GM18861 (cell line): ENCODE measurements around the gene SP6.

ENCODE experiments used
- ATAC-seq: cut with Tn5 transposase; IDR thresholded peaks from one replicate; pipeline ENCODE4 v1.9.1; 2021; ENCODE audit not compliant: unreplicated experiment

SP6 gene

GRCh38 chr17:47813512-47814031, 37.4 kb downstream of the SP6 start:
- no peak for ATAC-seq

DNA sequence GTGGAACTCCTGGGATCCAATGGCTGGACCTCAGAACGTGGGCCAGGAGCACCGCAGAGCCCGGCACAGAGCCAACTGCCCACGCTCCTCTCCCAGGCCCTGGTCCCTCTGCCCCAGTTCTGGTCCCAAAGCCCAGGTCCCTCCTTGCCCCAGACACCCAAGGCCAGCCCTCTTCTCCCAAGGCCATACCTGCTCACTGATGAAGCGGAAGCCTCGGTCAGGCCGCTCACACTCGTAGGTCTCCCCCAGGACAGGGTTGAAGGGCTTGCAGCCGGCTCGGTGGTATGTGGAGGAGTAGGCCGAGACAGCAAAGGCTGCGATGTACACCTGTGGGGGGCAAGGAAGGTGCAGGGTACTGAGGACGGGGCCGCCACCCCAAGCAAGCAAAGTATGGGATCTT, 37.9 kb downstream of the SP6 start:
- no peak for ATAC-seq

DNA sequence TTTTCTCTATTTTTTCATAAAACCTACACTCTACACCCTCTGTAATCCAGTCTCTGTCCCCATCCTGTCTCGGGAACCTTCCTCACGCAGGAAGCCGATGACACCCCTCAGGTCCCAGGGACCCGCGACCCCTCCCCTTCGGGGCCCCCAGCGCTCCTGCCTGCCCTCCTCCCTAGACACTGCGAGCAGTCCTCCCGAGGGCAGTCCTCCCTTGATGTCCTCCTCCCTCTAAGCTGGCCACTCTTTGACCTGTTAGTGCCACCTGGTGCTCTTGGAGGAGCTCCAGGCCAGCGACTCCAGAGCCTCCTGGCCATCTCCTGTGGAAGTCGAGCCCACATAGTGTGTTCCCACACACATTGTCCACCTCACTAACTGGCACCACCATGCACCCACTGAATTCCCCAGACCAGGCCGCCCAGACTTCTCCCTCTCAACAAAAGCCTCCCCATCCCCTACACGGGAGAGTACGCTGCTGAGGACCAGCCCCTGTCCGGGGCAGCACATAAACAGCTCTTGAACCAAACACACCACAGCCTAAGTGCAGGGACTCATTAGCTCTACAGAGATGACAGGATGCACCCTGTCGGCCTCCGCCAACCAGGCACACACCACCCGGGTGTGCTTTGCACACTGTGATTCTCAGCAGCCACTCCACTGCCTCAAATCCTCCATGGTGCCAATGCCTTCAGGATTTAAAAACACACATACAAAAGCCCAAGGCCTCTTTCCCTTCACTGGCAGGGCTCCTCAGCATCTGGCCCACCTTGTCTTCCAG, 38.6 kb downstream of the SP6 start:
- ATAC-seq, result no peak

DNA sequence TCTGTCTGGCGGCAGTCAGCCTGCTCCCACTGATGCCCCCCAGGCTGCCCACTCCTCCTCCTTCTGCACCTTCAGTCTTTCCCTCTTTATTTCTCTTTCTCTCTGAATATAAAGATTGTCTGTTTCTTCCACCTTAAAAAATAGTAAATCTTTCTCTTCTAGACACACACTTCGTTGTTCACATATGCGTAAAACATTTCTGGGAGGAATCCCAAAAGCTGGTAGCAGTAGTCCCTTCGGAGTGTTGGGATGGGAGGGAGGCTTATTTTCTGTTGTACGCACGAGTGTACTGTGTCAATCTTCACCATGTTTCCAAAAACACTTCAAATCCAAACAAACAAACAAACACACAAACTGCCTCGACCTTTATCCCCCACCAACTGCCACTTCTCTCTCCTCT, 39.3 kb downstream of the SP6 start:
- ATAC-seq, result no peak

DNA sequence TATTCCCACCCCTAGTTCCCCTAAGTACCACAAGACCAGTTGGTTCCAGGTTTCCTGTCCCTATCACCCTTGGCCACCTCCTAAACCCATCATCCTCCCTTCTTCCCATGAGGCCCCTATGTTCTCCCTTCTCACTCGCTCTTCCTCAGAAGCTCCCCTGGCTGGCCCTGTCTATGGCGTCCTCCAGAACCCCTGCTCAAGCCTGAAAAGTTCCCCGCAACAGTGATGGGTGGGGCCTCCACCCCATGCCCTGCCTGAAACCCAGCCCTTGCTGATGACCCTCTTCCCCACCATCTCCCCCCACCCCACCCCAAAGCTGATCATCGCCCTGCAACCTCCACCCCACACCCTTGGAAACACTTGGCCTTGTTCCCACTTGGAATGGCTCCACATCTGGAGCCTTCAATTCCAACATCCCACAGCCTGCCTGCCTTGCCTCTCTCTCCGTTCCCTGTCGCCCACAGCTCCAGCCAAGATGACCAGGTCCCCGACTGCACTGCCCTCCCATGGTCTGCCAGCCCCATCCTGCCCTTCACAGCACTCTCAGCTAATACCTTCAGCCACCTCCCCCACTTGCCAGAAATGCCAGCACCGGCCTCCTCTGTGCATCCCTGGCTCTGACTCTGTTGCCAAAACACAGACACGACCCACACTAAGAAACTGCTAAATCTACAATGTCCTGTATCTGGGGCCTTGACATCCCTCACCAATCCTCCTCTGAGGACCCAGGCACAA, 39.9 kb downstream of the SP6 start:
- no peak for ATAC-seq

DNA sequence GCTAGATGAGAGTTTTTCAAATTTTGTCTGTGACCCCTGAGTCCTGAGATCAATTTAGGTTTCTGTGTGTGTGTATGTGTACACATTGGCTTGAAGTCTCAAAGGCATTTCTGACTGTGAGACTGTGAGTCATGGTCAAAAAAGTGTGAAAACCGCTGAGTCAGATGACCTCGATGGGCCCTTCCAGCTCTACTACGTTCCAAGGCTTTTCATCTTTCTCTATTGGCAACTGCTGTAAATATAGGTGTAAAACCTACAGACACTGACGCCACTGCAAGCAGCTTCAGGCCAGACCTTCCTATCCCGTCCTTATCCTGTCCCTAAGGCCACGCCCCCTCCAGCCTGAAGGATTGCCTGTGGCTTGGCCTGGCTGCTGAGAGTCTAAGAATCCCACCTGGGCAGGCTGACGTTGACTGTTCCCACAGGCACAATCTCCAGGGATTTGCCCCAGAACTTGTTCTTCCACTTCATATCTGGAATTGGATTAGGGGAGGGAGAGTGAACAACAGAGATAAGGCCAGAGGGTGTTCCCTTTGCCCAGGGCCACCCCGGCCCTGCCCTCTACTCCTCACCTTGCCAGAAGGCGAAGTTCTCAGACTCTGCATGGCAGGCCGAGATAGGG, 40.7 kb downstream of the SP6 start:
- no peak for ATAC-seq

DNA sequence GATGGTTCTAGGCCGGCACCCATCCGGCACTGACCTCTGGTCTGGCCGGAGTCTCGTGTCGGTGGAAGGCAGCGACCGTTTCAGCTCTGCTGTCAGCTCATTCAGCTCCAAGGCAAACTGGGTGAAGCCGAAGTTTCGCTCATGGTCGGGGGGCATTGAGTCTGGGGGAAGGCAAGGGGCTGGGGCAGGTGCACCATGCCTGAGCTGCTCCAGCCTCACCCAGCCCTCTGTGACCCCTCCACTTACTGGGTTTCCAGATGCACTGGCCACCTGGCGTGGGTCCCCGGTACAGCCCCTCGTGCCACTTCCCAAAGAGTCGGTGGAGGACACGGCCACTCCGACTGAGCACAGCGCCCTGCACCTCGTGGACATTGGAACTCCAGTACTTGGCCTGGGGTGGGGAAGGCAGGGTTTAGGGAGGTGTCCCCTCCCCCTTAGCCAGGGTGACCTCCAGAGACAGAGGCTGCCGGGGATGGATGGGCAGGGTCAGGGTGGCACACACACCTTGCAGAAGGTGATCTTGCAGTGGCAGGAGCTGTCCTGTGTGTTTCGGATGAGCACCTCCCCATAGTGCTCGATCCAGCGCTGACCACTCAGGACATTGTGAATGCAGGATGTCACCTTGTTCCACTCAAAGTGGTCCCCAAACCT, 42.0 kb downstream of the SP6 start:
- no peak for ATAC-seq

- ATAC-seq, result no peak
Measured at GRCh38 chr17:47808036-47808829, 42.7 kb downstream of the SP6 start.

GRCh38 chr17:47807421-47807820, 43.5 kb downstream of the SP6 start:
- no peak for ATAC-seq

- no peak for ATAC-seq
Measured at GRCh38 chr17:47806913-47807255, 44.1 kb downstream of the SP6 start.

DNA sequence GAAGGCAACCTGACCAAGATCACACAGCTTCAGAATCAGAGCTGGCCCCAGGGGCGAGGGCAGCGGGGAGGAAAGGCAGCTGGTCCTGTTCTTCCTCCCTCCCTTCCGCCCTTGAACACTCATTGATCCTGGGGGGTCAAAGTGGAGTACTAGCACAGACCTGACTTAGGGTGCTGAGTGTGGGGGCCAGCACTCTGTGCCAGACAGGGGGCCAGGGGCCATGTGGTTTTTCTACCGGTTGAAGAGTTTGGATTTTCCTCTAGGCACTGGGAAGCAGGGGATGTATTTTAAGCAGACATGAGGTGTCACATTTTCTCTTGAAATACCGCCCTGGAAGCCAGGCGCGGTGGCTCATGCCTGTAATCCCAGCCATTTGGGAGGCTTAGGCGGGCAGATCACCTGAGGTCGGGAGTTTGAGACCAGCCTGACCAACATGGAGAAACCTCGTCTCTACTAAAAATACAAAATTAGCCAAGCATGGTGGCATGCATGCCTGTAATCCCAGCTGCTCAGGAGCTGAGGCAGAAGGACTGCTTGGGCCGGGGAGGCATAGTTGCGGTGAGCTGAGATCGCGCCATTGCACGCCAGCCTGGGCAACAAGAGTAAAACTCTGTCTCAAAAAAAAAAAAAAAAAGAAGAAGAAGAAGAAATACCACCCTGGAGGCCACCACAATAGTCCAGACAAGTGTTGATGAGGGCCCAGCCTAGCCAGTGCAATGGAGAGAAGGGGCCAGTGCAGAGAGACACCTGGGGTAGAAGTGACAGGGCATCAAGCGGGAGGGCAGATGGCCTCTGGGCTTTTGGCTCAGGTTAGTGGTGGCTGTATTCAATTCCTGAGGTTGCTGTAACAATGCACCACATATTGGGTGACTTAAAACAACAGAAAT, 44.7 kb downstream of the SP6 start:
- no peak for ATAC-seq

DNA sequence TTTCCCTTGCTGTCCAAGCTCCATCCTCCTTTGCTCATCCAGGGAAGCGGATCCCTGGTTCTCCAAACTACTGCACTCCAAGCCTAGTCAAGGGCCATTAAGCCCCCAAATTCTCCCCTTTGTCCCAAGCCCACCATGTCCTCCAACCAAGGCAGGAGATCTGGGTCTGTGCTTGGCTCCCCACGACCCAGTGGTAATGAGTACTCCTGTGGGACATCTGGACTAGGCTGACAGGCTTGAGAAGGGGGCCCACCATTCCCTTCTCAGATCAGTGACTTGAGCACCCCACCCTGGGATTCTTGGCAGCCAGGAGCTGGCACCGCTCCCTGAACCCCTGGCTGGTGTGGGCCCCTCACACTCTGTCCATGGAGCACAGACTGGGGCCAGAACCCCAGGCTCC, 46.5 kb downstream of the SP6 start:
- no peak for ATAC-seq

DNA sequence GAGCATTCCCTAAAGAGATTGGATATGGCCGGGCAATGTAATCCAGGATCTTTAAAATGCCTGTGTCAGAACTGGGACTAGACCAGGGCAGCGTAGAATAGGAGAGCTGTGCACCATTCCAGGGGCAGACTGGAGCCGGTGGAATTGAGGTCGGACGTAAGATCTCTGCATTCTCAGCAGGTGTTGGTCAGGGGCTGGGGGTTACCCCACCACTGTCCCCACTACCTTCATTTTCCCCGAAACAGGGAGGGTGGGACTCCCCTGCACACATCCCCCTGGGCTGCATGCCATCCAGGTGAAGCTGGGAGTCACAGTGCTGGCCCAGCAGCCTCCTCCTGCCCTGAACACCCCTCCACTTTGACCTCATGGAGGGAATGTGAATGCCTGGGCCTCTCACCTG, 47.2 kb downstream of the SP6 start:
- ATAC-seq, result no peak

DNA sequence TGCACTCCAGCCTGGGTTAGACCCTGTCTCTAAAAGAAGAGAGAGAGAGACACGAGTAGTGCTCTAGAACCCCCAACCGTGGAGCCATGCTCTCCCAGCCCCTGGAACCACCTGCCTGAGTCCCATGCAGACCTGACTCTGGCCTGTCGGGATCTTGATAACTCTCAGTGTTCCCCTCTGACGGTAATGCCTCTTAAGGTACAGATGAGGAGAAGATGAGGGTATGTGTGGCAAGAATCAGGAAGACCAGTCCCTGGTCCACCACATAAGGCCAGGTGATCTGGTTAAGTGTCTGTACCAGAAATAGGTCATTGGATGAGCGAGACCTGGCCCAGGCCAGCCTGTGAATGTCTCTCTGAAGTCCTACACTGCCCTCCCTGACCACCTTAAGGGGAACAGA, 47.8 kb downstream of the SP6 start:
- no peak for ATAC-seq

GRCh38 chr17:47802341-47803022, 48.5 kb downstream of the SP6 start:
- no peak for ATAC-seq

GRCh38 chr17:47801906-47802305, 49.1 kb downstream of the SP6 start:
- ATAC-seq, result no peak

- no peak for ATAC-seq
Measured at GRCh38 chr17:47801176-47801765, 49.7 kb downstream of the SP6 start.

DNA sequence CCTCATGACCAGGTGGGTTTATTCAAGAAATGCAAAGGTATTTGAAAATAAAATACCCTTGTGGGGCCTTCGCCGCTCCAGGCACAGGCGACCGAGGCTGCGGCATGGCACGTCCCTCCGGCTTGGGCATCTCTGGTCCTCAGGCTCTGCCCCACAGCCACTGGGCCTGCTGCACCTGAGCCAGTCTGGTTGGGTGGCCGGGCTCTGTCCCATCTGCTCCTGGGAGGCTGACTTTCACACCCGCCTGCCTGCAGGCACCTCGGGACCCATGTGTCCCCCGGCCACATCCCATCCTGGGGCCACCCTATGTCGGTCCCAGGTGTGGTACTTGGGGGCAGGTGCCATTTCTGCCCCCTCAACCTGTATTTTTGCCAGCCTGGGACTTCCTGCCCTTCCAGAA, 50.3 kb downstream of the SP6 start:
- ATAC-seq, result no peak

DNA sequence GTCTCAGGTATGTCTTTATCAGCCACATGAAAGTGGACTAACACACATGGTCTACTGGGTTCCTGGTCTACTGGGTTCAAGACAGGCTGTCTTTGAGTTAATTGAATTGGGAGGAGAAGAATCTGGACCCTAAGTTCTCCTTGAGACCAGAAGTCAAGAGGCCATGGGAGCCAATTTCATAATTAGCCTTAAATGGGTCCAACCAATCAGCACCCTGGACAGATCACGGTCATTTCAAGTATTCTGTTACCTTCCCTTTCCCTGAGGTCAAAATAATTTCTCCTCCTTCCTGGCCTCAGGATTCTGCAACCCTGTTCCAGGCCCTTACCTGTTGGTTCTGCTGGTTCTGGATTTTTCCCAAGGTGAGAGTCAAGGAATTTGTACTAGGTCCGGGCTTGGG, 53.2 kb downstream of the SP6 start:
- ATAC-seq, result no peak
